ENCODE data around the gene IFNA1. TPM values are rescaled to one million over a fixed set of nuclear protein-coding genes. Genes with fewer than 3 reads are reported as not detected.

IFNA1 gene
- total and polyA plus RNA-seq, 2 experiments from 2014 or later = not detected

- DNase-seq (ENCODE audit: low spot score) (no peak), ATAC-seq (no peak)
- H3K4me2 ChIP-seq = no peak overlapping the region
- no peak overlapping the region for H3K27ac Mint-ChIP-seq
- no peak overlapping the region for H3K4me3 Mint-ChIP-seq
- peaks cover 2% of the 10 kb centered on the region for H3K27me3 Mint-ChIP-seq (ENCODE audit: insufficient read depth, low read depth, poor library complexity)
- peaks cover 26% of the 10 kb centered on the region for H3K9me3 Mint-ChIP-seq
- H3K4me1 ChIP-seq (ENCODE audit: insufficient read depth) = no peaks in the 10 kb centered on the region
- no peak overlapping the region for H2AFZ ChIP-seq
- H3K27ac ChIP-seq (ENCODE audit: low read depth) = no peak overlapping the region
- H3K9me2 ChIP-seq (ENCODE audit: insufficient read depth) = no peaks in the 10 kb centered on the region
- H3K4me1 Mint-ChIP-seq = no peaks in the 10 kb centered on the region
- H3K79me2 ChIP-seq (replicated peaks; ENCODE audit: insufficient read depth) = no peaks in the 10 kb centered on the region
- H3K4me3 ChIP-seq = no peak overlapping the region
- H3F3A ChIP-seq (replicated peaks; ENCODE audit: low read depth) = no peaks in the 10 kb centered on the region
- TF ChIP-seq ETS1 (IDR thresholded peaks at IDR 0.05) (no peak), ZNF114 (CRISPR knock-in tag; IDR thresholded peaks at IDR 0.05) (no peak), EZH2 (IDR thresholded peaks at IDR 0.05; ENCODE audit: low read depth, unreplicated experiment) (no peak), CREB1 (CRISPR knock-in tag; IDR thresholded peaks at IDR 0.05; ENCODE audit: low read depth) (no peak), REST (IDR thresholded peaks at IDR 0.05; ENCODE audit: unreplicated experiment) (no peak), ZNF331 (CRISPR knock-in tag; IDR thresholded peaks at IDR 0.05; ENCODE audit: low read depth) (no peak), STAT1 (IDR thresholded peaks at IDR 0.05; ENCODE audit: unreplicated experiment) (no peak), POLR2AphosphoS5 (IDR thresholded peaks at IDR 0.05; ENCODE audit: low read depth) (no peak), CTCF (conservative IDR thresholded peaks at IDR 0.05; ENCODE audit: low read depth in 2 of 2) (no peak), NANOG (IDR thresholded peaks at IDR 0.05; ENCODE audit: borderline replicate concordance) (no peak), JUNB (IDR thresholded peaks at IDR 0.05; ENCODE audit: unreplicated experiment) (no peak), ZNF462 (CRISPR knock-in tag; IDR thresholded peaks at IDR 0.05) (no peak), EZH2phosphoT487 (IDR thresholded peaks at IDR 0.05; ENCODE audit: unreplicated experiment) (no peak)
- H3K36me3 ChIP-seq (ENCODE audit: insufficient read depth) = no peaks in the 10 kb centered on the region
- no peaks in the 10 kb centered on the region for H3K27me3 ChIP-seq (ENCODE audit: insufficient read depth)
- peaks cover 10% of the 10 kb centered on the region; the same call in 2 of the 3 replicates for H3K36me3 Mint-ChIP-seq (ENCODE audit: low read depth)
- no peaks in the 10 kb centered on the region for H4K20me1 ChIP-seq (replicated peaks; ENCODE audit: insufficient read depth)
Measured at GRCh38 chr9:21465138-21465537, 24.9 kb downstream of the IFNA1 start.

Data from GM23338 (cell line).